Activated naive CD4-positive, alpha-beta T cell (primary cell): ENCODE data around the gene RANBP9.

ENCODE experiments used
- DNase-seq, 4 experiments: peaks; one replicate each; lab custom pipeline; 2025; lab: John Stamatoyannopoulos, UW

The RANBP9 gene

DNA sequence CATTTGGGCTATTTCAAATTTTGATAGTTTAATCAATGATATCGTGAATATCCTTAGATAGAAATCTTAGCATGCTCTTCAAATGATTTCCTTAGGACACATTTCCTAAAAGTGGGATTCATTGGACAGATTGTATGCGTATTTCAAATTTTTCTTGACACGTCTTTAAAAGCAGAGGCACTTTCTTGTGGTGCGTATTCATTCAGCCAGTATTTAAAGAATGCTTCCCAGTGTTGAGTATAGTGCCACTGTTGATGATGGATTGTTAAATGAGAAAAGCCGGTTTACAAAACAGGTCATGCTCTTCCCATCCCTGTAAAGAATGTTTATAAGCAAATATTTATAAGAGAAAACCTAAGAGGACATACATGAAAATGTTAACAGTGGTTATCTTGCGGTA, 111.6 kb downstream of the RANBP9 start:
- no peak for DNase-seq

DNA sequence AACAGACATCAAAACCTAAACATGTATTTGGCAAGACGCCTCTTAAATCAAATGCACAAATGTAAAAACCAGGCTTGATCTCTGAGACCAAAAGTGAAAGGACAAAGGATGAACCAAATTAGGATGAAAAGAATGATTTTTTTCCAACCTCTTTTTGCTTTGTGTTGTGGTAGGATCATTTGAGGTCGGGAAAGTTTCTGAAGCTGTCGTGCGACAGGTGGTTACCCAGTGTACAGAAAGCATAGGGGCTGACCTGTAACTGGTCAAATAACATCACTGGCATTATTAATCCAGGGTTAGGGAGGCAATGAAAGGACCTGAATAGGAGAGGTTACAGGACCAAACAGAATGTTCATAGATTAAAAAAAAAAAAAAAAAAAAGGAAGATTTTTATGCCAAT, 114.6 kb downstream of the RANBP9 start:
- DNase-seq, result no peak

DNA sequence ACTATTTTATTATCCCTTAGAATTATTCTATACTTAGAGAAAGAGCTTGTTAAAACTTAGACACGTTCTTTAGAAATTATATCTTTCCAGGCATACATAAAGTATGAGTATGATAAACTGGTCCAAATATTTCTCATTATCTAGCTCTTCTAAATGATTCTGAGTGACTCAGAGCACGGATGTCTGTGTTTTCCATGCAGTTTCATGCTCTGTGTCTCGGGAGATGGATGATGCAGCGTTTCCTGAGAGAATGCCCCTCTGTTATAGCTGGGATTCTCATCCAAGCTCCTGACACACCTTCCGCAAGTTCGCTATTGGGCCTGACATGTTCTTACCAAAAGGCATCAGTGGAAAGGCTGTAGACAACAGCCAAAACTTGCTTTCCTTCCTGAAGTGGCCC, 117.9 kb downstream of the RANBP9 start:
- DNase-seq, result no peak

DNA sequence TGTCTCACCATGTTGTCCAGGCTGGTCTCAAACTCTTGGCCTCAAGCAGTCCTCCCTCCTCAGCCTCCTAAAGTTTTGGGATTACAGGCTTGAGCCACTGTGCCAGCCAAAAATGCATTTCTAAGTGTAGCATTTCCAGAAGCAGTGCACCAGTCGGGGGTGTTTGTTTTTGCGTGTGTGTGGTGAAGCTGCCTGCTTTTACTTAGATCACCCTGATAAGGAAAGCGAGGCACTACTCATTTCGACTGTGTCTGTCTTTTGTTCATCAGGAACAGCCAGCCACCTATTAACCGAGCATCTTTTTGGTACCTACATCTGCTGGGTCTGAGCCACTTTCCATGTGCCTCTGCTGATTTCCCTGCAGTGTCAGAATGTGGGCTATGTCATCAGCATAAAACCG, 118.5 kb downstream of the RANBP9 start:
- no peak for DNase-seq

DNA sequence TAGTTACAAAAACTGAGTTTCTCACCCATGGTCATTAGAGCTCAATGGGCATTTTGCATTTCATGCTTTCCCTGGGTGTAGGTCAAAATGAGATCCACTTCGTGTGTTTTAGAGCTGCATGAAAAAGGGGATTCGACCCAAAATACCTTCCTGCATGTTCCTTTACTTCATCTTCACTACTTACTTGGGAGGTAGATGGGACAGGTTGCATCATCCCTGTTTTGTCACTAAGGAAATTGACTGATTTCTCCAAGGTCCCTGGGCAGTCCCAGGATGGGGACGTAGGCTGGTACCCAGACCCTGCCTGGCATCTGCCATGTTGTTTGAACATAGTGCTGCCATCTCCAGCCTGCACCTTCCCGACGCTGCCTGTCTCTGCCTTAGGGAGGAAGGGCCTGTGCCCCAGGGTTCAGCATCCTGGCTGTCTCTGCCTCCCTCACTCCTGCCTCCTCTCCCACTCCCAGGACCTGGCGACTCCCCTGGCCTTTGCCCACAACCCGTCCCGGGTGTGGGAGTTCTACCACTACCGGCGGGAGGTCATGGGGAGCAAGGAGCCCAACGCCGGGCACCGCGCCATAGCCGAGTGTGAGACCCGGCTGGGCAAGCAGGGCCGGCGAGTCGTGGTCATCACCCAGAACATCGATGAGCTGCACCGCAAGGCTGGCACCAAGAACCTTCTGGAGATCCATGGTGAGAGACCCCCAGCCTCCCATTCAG, 120.3 kb downstream of the RANBP9 start:
- no peak for DNase-seq

DNA sequence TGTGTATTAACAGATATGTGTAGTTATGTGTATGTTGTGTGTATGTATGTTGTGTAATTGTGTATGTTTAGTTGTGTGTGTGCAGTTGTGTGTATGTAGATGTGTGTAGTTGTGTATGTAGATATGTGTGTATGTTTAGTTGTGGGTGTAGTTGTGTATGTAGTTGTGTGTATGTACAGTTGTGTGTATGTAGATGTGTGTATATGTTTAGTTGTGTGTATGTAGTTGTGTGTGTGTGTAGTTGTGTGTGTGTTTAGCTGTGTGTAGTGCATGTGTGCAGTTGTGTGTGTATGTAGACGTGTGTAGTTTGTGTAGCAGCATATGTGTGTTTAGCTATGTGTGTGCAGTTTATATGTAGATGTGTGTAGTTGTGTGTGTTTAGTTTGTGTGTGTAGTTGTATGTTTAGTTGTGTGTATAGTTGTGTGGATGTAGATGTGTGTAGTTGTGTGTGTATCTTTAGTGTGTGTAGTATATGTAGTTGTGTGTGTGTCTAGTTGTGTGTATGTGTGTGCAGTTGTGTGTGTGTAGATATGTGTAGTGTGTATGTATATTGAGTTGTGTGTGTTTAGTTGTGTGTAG, 121.0 kb downstream of the RANBP9 start:
- DNase-seq, result no peak

DNA sequence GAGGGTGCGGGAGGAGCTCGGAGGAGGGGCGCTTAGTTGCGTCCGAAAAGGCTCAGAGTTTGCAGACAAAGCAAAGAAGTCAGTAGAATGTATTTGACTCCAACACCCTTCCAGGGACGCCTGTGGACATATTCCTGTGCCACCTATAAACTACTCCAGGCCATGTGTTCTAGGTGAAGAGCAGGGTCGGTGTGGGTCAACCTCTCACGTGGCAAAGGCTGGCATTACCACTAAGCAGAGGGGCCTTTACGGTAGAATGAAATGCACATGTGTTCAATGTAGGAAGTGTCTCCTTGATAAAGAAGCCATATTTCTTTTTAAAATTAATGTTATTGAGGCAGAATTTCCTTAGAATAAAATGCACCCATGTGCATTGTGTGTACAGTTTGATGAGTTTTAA, 121.8 kb downstream of the RANBP9 start:
- no peak for DNase-seq

DNA sequence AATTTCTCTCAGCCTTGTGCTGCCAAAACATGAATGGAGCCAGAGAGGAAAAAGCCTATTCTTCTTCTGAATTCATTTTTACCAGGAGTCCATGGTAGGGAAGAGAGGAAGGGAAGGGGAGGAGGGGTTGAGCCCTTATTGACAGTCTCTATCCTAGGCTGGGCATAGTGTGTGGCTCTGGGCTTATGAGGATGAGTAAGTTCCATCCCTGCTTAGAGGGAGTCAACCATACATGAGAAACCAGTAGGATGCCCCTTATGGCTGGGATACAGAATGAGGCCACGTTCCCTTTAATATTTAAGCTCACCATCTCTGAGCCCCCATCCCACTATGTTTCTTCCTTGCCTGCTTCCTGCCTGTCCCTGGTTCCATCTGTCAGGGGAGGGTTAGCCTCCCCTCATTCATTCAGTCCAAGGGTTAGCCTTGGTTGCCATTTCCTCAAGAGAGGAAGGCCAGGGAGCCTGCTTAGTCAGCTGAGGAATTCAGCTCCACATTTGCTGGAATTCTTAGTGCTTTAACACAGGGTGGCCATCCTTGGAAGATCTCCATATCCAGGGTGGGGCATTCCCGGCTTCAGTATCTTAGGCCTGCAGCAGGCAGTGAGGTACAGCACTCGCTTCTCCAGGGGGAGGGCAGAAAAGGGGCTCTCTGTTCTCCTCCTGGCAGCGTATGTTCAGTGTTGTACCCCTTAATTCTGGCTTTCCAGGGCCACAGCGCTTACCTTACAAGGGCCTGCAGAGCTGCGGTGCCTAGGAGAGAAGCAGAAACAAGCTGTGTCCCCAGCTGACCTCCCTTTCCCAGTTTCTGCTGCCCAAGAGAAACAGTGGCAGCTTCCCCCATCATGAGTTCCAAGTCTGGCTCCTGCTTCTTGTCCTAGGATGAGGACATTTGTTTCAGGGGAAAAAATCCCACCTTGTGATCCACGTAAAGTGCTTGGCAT, 124.8 kb downstream of the RANBP9 start:
- no peak for DNase-seq

DNA sequence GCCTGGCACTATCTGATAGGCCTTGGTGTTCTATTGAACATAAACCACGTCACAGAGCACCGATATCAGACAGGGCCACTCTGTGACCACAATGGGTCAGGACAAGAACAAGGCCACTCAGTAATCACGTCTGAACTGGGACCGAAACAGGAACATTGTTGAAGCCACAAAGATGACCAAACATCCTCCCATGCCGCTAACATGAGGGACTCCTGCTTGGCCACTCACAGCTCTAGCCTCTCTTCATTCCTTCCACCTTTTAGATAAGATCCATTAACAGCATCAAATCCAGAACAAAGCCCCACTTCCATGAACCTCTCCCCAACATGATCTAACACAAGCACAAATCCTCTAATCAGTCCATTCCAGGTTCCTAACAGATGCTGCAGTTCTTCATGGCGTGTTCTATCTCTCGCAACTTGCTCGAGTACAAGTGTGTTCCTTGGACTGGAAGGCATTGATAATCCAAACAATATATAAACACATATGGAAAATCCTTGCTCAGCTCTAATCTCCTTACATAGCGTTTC, 129.9 kb downstream of the RANBP9 start:
- DNase-seq, result no peak

DNA sequence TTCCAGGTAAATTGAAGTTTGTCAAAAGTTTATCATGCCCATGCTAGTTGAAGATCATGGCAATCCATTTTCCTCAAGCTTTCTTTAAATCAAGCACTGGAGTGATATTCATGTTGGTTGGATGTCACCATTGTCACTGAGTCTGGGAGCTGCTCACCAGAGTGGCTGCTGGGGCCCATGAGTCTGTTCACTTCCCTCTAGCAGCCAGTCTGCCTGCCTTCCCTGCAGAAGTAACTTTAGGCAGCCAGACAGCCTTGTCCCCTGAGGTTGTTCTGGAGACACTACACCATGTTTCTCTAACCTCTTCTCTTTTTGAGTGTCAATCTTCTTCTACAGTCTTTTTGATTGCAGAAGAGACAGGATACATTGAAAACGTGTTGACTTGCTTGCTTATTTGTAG, 131.7 kb downstream of the RANBP9 start:
- DNase-seq, result no peak

DNA sequence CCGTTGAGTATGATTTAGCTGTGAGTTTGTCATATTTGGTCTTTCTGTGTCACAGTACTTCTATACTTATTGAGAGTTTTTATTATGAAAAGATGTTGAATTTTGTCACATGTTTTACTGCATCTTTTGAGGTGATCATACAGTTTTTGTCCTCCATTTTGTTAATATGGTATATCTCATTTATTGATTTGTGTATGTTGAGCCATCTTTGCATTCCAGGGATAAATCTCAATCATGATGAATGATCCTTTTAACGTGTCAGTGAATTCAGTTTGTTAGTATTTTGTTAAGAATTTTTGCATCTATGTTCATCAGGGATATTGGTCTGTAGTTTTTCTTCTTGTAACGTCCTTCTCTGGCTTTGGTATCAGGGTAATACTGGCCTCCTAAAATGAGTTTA, 133.7 kb downstream of the RANBP9 start:
- DNase-seq, result no peak

DNA sequence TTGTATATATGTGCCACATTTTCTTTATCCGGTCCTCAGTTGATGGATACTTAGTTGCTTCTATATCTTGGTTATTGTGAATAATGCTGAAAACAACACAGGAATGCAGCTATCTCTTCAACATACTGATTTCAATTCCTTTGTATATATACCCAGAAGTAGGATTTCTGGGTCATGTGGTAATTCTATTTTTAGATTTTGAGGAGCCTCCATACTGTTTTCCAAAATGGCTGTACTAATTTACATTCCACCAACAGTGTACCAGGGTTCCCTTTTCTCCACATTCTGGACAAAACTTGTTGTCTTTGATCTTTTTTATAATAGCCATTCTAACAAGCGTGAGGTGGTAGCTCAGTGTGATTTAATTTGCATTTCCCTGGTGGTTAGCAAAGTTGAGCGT, 135.6 kb downstream of the RANBP9 start:
- no peak for DNase-seq

DNA sequence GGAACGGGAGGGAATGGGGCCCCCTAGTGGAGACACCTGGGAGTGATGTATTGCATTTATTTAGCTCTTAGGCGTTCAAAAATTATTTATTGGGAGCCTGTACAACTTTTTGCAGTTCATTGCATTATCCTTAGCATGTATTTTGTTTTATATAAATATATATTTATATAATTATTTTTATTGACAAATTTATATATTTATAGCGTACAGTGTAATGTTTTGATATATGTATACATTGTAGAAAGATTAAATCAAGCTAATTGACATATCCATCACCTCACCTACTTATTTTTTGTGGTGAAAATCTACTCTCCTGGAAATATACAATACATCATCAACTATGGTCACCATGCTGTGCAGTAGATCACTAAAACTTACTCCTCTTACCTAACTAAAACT, 136.3 kb downstream of the RANBP9 start:
- DNase-seq, result no peak

DNA sequence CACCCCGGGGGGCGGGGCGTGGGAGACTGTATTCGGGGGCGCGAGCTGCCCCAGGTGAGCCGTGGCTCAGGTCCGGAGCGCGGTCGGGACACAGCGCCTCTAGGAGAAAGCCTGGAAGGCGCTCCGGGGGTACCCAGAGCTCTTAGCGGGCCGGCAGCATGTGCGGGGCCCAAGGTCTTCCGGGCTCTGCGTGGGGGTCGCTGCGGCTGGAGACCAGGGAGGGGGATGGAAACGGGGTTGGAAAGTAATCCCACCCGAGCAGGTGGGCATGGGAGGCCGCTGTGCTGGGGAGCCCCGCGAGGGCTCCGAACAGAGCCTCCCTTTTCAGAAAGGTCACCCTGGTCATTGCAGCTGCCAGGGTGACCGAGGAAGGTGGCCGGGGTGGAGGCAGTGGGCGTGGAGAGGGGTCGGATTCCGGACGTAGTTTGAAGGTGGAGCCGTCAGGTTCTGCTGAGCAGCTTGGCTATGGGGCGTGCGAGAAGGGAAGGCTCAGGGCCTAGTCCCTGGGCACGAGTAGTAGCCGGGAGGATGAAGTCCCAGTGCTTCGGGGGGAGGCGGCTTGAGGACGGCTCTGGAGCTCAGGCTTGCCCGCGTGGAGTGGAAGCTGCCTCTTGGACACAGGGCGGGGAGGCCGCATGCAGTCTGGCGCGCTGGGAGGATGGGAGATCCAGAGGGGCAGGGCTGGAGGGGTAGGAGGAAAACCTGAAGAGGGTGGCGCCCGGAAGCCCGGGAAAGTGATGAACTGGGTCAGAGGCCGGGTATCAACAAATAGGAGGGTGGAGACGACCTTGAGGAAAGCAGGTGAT, 136.9 kb downstream of the RANBP9 start, which contains the start of gene SIRT5:
Gene SIRT5 (plus strand): TSS at position 31 of the 806 bp plus-strand sequence. CDS start 9,510 bp downstream, outside the sequence.
- DNase-seq, result peak; percentile 49 to 61 (median 56)

DNA sequence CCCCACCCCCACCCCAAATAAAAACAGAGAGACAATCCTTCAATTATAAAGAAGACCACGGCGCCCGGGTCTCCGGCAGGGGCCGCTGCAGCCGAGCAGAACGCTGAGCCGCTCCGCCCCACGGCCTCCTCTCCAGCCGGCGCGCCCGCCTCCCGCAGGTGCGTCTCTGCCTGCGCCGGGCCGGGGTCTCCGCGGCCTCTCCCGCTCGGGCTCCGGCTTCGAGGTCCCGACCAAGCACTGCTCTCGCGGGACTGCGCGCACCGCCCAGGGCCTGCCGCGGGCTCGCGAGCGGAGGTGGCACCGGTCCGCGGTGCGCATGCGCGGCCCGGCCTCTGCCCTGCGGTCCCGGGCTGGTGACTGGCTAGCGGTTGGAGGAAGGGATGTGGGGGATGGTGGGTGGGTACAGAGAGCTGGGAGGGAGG, 137.5 kb downstream of the RANBP9 start:
- peak; percentile 77 to 95 (median 81) for DNase-seq

DNA sequence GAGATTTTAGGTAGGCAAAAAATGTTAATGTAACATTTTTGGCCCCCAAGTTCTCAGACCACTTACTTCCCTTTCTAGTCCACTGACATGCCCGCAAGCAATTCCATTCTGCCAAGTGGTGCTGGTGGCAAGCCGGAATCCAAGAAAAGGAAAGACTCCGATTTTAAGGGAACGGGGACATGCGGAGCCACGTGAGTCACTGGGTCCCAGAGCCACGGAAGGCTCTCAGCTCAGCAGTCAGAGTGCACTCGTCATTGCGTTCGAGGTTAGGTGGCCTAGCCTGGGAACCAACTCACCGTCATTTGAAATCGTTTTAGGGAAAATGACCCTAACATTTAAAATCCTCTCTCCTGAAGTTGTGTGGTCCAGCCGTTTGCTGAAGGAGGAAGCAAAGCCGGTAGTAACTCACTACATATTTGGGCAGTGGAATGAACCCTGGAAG, 137.9 kb downstream of the RANBP9 start:
- no peak for DNase-seq

DNA sequence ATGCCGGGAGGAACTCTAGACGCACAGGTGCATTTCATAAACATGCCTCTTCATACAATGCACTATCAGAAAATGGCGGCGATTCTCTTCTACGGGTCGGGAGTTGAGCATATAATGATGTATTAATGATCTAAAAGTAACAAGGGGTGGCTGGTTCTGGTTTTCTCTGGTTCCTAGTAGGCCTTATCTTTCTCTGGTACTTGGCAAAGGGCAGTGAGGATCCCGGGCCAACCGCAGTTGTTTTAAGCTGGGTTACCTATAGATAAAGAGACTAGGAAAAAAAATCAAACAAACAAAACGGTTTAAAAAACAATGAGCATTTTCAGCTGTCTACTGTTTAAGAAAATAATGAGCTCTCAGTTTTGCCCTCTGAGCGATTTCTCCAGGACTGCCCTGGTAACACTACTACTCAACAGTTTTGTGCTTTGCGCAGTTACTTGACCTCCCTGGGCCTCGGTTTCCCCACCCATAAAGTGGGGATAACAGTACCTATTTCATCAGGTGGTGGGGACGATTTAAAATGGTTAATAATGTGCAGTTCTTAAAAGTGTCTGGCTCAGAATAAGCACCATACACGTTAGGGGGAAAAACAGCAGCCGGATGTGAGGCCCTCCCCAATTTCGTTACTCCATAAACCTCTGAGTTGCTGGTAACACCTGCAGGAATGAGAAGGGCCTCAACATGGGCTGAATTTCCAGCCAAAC, 138.5 kb downstream of the RANBP9 start:
- DNase-seq, result no peak

DNA sequence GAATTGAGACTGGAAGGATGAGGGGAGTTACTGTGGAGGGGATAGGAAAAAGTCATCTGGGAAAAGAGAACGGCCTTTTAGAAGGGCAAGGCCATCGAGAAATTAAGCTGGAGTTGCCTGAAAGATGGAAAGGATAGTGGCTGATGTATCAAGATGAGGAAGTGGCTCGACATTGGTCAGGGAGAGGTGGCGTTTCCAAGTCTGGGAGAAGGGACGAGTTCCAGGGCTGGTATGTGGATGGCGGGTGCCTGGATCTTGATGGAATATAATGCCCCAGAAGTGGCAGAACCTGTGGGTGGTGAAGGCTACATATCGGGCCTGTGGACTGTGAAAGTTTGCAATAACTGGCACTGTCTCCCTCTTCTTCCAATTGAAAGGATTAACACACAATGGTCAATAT, 139.4 kb downstream of the RANBP9 start:
- no peak for DNase-seq
